Fibroblast of mammary gland (primary cell): ENCODE measurements around the gene TBPL1.
"Not testable (repeated sequence)": the region's sequence is repeated elsewhere in the genome, so short reads cannot be mapped to it uniquely, and the experiment has no call there.

ENCODE experiments used
- DNase-seq: peaks from one replicate; pipeline ENCODE4 v3.0.0-alpha.2; 2010; ENCODE audit warnings: low read depth
- H3K4me3 ChIP-seq: 2 replicates; pipeline ENCODE4 v1.5.1; 2011; ENCODE audit warnings: low read depth, mild to moderate bottlenecking, low read length, moderate library complexity; ENCODE audit not compliant: control insufficient read depth
- TF ChIP-seq, protein P1 (sequence below): conservative IDR thresholded peaks from 2 replicates; pipeline ENCODE4 v1.5.1; 2011; ENCODE audit warnings: low read depth, low read length, inconsistent platforms; ENCODE audit not compliant: control insufficient read depth, insufficient read depth

Gene TBPL1

DNA sequence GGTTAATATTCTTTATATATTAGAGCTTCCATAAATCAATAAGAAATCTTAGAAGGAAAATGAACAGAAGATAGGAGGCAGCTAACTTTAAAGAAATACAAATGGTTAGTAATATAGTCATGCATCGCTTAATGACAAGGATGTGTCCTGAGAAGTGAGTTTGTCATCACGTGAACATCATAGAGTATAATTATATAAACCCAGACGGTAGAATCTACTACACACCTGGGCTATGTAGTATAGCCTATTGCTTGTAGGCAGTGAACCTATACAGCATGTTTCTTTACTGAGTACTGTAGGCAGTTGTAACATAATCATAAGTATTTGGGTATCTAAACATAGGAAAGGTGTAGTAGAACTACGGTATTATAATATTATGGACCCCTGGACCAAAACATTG is 14.3 kb downstream of the TBPL1 start:
- H3K4me3 ChIP-seq: no peak overlapping the region
- TF ChIP-seq, protein P1, sequence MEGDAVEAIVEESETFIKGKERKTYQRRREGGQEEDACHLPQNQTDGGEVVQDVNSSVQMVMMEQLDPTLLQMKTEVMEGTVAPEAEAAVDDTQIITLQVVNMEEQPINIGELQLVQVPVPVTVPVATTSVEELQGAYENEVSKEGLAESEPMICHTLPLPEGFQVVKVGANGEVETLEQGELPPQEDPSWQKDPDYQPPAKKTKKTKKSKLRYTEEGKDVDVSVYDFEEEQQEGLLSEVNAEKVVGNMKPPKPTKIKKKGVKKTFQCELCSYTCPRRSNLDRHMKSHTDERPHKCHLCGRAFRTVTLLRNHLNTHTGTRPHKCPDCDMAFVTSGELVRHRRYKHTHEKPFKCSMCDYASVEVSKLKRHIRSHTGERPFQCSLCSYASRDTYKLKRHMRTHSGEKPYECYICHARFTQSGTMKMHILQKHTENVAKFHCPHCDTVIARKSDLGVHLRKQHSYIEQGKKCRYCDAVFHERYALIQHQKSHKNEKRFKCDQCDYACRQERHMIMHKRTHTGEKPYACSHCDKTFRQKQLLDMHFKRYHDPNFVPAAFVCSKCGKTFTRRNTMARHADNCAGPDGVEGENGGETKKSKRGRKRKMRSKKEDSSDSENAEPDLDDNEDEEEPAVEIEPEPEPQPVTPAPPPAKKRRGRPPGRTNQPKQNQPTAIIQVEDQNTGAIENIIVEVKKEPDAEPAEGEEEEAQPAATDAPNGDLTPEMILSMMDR: no peak
- DNase-seq: no peak

DNA sequence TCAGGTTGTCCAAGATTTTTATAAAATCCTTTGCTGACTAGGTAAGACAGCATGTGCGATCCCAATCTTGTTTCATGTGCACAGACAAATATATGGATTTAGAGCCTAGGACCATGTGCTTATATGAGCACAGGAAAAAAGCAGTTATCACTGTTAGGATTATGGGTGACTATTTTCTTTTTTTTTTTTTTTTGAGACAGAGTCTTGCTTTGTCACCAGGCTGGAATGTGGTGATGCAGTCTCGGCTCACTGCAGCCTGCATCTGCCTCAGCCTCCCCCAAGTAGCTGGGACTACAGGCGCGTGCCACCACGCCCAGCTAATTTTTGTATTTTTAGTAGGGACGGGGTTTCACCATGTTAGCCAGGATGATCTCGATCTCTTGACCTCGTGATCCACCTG is 14.8 kb downstream of the TBPL1 start:
- DNase-seq: peak; percentile 81
- not testable (repeated sequence) for H3K4me3 ChIP-seq

DNA sequence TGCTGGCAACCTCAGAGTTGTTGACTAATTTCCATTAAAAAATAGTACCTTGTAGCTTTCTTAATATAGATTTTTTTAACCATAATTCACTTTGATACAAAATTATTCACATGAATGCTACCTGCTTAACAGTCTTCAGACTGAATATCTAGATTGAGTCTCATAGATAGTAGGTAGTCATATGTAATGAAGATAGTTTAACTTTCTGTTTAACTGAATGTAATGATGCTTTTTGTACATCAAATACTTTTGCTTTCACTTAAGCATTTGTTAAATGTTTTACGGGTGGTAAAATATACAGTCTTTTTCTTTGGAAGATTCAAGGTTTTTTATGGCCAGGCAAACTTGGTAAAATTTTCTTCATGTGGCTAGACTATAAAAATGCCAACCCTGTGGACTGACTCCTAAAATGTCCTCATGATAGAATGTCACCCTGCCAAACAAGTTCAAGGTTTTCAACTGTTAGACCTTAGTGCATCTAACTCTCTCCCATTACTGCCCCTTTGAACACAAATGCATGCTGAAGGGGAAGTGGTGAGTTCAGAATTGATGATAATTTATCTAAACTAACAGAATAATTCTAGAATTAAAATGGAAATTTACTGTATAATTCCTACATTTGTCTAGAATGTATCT is 16.4 kb downstream of the TBPL1 start:
- TF ChIP-seq, protein P1: no peak

DNA sequence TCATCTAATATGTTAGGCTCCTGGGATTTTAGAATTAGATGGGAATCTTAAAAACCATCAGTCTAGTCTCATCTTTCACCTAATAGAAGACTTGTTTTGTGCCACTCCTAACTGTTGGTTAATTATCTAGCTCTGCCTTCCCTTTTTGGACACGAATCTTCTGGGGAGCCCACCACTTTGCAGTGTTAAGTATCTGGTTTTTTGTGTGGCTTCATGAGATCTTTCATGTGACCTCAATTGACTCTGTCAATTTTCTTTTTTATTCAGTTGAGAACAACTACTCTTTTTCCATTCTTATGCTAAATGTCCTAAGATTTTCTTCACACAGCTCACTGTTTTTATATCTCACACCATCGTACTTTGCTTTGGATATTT is 16.9 kb downstream of the TBPL1 start:
- TF ChIP-seq, protein P1: no peak
- H3K4me3 ChIP-seq: no peak overlapping the region
- DNase-seq: no peak

More for the DNA sequence above, 16.4 kb downstream of the TBPL1 start:
- DNase-seq: no peak
- no peak overlapping the region for H3K4me3 ChIP-seq

DNA sequence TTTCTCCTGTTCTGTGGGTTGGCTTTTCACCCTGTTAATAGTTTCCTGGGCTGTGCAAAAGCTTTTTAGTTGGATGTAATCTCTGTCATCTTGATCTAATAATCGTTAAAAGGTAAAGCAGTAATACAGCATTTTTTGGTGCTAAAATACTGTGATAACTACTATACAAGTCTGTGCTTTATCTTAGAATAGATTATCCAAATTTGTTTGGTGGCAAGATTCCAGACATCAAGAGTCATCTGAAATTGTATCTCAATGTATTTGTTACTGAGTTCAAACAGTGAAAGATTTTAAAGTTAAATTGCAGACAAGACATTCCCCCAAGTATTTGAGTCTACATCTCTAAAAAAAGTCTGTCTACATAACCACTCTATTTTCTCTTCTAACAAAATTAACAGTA is 18.8 kb downstream of the TBPL1 start:
- TF ChIP-seq, protein P1: no peak
- DNase-seq: no peak
- H3K4me3 ChIP-seq: no peak overlapping the region

DNA sequence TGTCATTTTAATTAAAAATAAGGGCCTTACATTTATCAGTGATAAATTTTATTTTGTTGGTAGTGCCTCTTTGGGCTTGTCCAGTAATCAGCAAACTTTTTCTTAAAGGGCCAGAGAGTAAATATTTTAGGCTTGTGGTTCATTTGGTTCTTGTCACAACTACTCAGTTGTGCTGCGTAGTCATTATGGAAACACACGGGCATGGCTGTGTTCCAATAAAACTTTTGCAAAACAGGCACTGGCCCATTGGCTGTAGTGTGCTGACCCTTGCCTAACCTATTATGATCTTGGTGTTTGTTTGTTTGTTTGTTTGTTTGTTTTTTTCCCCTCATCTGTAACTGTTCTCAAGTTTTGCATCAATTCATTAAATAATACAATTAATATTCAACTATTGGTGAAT is 19.4 kb downstream of the TBPL1 start:
- H3K4me3 ChIP-seq: no peak overlapping the region
- no peak for DNase-seq
- TF ChIP-seq, protein P1: no peak

DNA sequence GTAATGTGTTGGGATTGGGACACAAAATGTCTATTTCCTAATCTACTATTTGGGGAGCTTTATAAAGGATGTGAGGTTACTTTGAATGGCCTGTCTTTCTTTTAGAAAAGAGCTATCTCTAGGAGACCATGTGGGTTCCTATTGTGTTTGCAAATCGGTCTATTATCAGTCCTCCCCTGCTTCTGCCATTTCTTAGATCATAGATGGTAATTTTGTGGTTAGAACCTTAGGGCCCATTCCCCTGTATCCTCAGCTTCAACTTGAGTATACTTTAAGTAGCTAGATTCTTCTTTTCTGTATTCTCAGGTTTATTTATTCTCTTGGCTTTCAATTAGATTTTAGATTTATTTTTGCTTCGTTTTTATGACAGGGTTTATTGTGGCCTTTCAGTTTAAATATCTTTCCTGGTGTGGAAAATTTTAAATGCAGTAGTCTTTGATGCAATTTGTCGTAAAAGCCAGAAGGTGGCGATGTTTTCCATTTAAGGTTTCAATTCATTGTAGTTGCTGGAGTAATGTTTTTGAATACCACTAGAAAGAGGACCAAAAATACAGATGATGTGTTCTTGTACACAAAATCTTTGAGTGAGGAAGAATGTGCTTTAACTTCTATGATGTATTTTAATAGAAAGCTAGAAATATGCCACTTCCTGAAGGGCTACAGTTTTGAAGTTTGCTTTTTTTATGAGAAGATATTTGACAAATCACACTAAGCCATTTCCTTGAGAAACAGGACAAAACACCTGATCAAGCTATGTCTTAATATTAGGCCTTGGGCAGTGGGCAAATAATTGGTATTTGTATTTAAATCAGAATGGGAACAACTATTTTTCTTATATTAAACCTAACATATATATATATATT is 20.3 kb downstream of the TBPL1 start:
- no peak overlapping the region for H3K4me3 ChIP-seq
- TF ChIP-seq, protein P1: peak; percentile 72
- DNase-seq: peak; percentile 70
